Hematopoietic multipotent progenitor cell treated with erythropoietin and hydrocortisone succinate and interleukin-3 and kit ligand, for 6 days (in vitro differentiated cells): Measurements from ENCODE around the gene FAM13B.

Experiments
- DNase-seq: peaks from one replicate; pipeline ENCODE4 v3.0.0-alpha.2; 2015

Gene FAM13B

DNA sequence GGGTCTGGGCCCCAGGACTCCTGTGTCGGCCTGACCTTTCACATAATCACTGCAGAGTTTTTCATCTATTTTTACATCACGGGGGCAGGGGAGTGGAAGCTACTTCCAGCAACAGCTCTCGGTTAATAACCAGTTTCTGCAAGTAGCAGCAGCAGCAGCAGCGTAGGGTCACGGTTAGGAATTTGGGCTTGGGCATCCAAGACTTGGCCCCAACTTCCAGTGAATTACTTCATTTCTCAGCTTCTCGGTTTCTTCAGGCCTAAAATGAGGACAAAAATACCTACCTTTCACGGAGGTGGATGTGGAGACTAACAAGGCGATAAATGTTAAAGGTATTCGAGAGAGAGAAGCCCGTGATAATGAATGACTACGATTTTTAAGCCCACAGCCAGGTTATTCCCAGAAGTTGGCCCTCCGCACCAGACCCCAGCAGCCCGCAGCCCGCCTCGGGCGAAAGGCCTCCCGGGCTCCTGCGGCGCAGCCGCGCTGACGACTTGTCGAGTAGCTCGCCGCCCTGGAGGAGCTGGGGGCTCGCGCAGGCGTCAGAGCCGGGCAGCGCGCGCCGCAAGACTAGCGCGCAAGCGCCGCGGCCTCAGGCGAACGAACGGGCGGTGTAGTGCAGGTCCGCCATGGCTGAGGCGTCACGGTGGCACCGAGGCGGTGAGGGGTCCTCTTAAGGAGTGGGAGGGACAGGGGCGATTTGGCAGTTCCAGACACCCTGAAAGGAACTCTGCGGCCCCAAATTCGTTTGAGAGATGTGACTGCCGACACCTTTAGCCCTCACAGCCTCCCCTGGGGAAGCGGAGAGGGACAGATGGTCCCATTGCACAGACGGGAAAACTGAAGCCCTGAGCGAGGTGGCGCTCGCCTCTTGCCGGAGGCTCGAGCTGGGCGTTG is 143.8 kb downstream of the FAM13B start, which contains the start of gene PKD2L2:
Gene PKD2L2 (plus strand): TSS at position 595 of the 897 bp plus-strand sequence. CDS start 35 bp downstream, at position 630.
- DNase-seq: peak; percentile 91

DNA sequence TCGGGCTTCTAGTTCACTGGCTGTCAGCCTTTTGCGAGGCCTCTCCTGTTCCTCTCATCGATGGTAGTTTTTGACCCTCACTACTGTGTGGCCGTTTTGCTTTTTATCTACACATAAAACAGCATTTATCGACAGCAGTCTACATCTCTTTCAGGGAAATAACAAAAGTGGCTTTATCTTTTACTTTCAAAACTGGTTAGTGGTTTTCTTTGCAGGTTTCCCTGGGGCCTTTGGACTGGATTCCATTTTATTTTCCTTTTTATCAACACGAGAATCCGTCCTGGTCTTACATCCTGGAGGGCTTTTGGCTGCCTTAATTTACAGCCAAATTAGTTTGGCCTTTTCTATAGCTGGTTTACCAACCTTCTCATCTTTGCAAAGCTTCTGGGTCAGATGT is 144.4 kb downstream of the FAM13B start:
- DNase-seq: peak; percentile 59
